HepG2 (cell line): ENCODE measurements around the gene CDC42EP4. TPM values are rescaled to one million over a fixed set of nuclear protein-coding genes. Genes with fewer than 3 reads are reported as not detected.

ENCODE experiments used
- ATAC-seq: fragments of 200-7000 bp; cut with Tn5 transposase; 3 replicates; pipeline ENCODE4 v1.9.1; 2020; ENCODE audit warnings: mild to moderate bottlenecking, moderate library complexity
- BruUV-seq: library from RNA; stranded (reverse); fragments of 400-500 nt; replicated peaks from 2 replicates; lab custom pipeline; 2021; lab: Mats Ljungman, UMichigan
- CTCF ChIA-PET: fragments of 300-600 bp; formaldehyde crosslinking; extraction: SDS; loops from one replicate; lab custom pipeline; 2021; ENCODE audit warnings: low total read pairs, inconsistent platforms, low intra/inter-chr PET ratio; lab: Yijun Ruan, JAX
- POLR2A ChIA-PET: fragments of 350-600 bp; sonication (Branson Sonifier 250); formaldehyde crosslinking; loops from one replicate; lab custom pipeline; 2020; ENCODE audit warnings: antibody characterized with exemption, inconsistent platforms; lab: Yijun Ruan, JAX
- DNase-seq: peaks from one replicate; pipeline ENCODE4 v3.0.0-alpha.2; 2015; ENCODE audit warnings: low spot score
- FAIRE-seq: peaks from 3 replicates; lab custom pipeline; 2011; peaks lifted over from hg19 to GRCh38; lab: Jason Lieb, UNC
- H2AFZ ChIP-seq: one replicate; pipeline ENCODE4 v1.6.1; 2011; ENCODE audit warnings: low read length, inconsistent platforms
- H3K27ac ChIP-seq: fragments of 300-600 bp; 3 replicates; pipeline ENCODE4 v1.8.0; 2011; ENCODE audit warnings: mixed run types, mild to moderate bottlenecking, mixed read lengths, low read length, inconsistent platforms; ENCODE audit not compliant: insufficient read depth; ENCODE audit errors: extremely low read length
- H3K27me3 ChIP-seq, 2 experiments: fragments of 200-600 bp in 1 of 2; 2 replicates in 1 of 2; 3 replicates in 1 of 2; pipeline versions ENCODE4 v1.6.0 to v1.8.0; 2011; ENCODE audit warnings: low read length in 2 of 2, mild to moderate bottlenecking in 2 of 2, moderate library complexity in 2 of 2, inconsistent platforms in 1 of 2; ENCODE audit not compliant: insufficient read depth in 2 of 2, control insufficient read depth in 1 of 2
- H3K36me3 ChIP-seq, 2 experiments: fragments of 200-600 bp in 1 of 2; replicated peaks in 1 of 2; 2 replicates in 1 of 2; 3 replicates in 1 of 2; pipeline versions ENCODE4 v1.5.1 to v1.8.0; 2011; ENCODE audit warnings: low read length in 2 of 2, inconsistent platforms in 1 of 2; ENCODE audit not compliant: insufficient read depth in 2 of 2, control insufficient read depth in 1 of 2
- H3K4me1 ChIP-seq: 2 replicates; pipeline ENCODE4 v1.5.1; 2012; ENCODE audit warnings: low read length, inconsistent platforms; ENCODE audit not compliant: insufficient read depth
- H3K4me2 ChIP-seq: 2 replicates; pipeline ENCODE4 v1.6.0; 2011; ENCODE audit warnings: low read depth, low read length, inconsistent platforms
- H3K4me3 ChIP-seq, 3 experiments: fragments of 200-600 bp in 1 of 3; sonication (generic), shearing (Covaris generic) in 1 of 3; replicated peaks in 1 of 3; 2 replicates each; pipeline ENCODE4 v1.5.1; 2011 to 2016; ENCODE audit warnings: low read length in 3 of 3, inconsistent platforms in 2 of 3, low read depth in 2 of 3, mild to moderate bottlenecking in 2 of 3, control low read depth in 1 of 3, mixed read lengths in 1 of 3; ENCODE audit not compliant: insufficient read depth in 1 of 3
- H3K79me2 ChIP-seq: one replicate; pipeline ENCODE4 v1.6.1; 2011; ENCODE audit warnings: low read length, inconsistent platforms; ENCODE audit not compliant: insufficient read depth
- H3K9ac ChIP-seq: 2 replicates; pipeline ENCODE4 v1.6.0; 2011; ENCODE audit warnings: mild to moderate bottlenecking, low read depth, low read length, inconsistent platforms; ENCODE audit not compliant: insufficient read depth
- H3K9me3 ChIP-seq: 2 replicates; pipeline ENCODE4 v1.5.1; 2012; ENCODE audit warnings: mild to moderate bottlenecking, low read length
- H4K20me1 ChIP-seq: 2 replicates; pipeline ENCODE4 v1.6.0; 2011; ENCODE audit warnings: inconsistent platforms, mild to moderate bottlenecking, low read length, moderate library complexity; ENCODE audit not compliant: insufficient read depth
- SIX1 ChIP-seq: sonication (generic); formaldehyde crosslinking; IDR thresholded peaks from 2 replicates; pipeline ENCODE4 v1.4.0; 2020; ENCODE audit warnings: missing genetic modification reagents, borderline replicate concordance
- STAG1 ChIP-seq: sonication (generic); formaldehyde crosslinking; IDR thresholded peaks from 2 replicates; pipeline ENCODE4 v1.4.0; 2020; ENCODE audit warnings: missing genetic modification reagents
- ZNF501 ChIP-seq: sonication (generic); formaldehyde crosslinking; IDR thresholded peaks from 2 replicates; pipeline ENCODE4 v1.5.1; 2020; ENCODE audit warnings: mild to moderate bottlenecking, moderate library complexity, missing genetic modification reagents
- ZNF510 ChIP-seq: sonication (generic); formaldehyde crosslinking; IDR thresholded peaks from 2 replicates; pipeline ENCODE4 v1.4.0; 2020; ENCODE audit warnings: low read depth, mild to moderate bottlenecking, missing genetic modification reagents
- WGBS: methylation state at CpG from one replicate; pipeline ENCODE4 v1.1.6; 2017; ENCODE audit warnings: low lambda C conversion rate; 5-methylcytosine and 5-hydroxymethylcytosine counted together
- in situ Hi-C: cut with HindIII; loops from 2 replicates; pipeline ENCODE4 v1.10.0; 2017; ENCODE audit warnings: low pct_unique_long_range_greater_than_20kb; ENCODE audit not compliant: extremely low pct_ligation_motif_present
- intact Hi-C: fragments of 100-400 bp; cut with micrococcal nuclease; formaldehyde crosslinking; loops from one replicate; pipeline ENCODE4 v1.10.0; 2022; ENCODE audit not compliant: unreplicated experiment
- polyA plus RNA-seq, 8 experiments: library from polyadenylated mRNA; depleted of rRNA in 3 of 8; stranded (reverse) in 7 of 8; unstranded in 1 of 8; fragments of >200 nt; fragmentation: Illumina TruSeq in 4 of 8; extraction: Trizol in 4 of 8; gene quantifications; 2 replicates each; pipeline versions ENCODE4 v1.2.1 to v1.2.3, GENCODE V29; 2011 to 2016; ENCODE audit warnings: low read depth in 4 of 8, missing spikeins in 1 of 8, mixed read lengths in 1 of 8; ENCODE audit not compliant: insufficient read depth in 1 of 8
- total RNA-seq, 5 experiments: library from RNA; depleted of rRNA; stranded (reverse); fragments of >200 nt; fragmentation: Illumina TruSeq; extraction: Trizol; gene quantifications; 2 replicates each; pipeline ENCODE4 v1.2.3, GENCODE V29; 2016; ENCODE audit warnings: low read depth in 1 of 5

CDC42EP4 gene
- total and polyA plus RNA-seq, 2 of the 13 experiments (the other 11 are each of a cell fraction or from before 2014, with no cell fraction given), result 19.0 to 54.0 TPM

- intact Hi-C loops, result loop anchor here (5.0 kb wide), 1 partner anchor 530 kb away; no protein-coding TSS in a partner anchor
- BruUV-seq, result no TSS peak
- H3K4me3 ChIP-seq, result no peak overlapping the region
- POLR2A ChIA-PET, result interaction anchor here (0.7 kb wide), 1 partner anchor 51 kb away, joined by 4 read pairs; no protein-coding TSS in a partner anchor
- no peak overlapping the region for H3K9ac ChIP-seq
- H3K4me2 ChIP-seq, result no peak overlapping the region
- no peak overlapping the region for H2AFZ ChIP-seq
- CTCF ChIA-PET, result interaction anchor here (2.5 to 4.8 kb wide), 3 partner anchors 103 to 113 kb away, joined by 9 to 159 read pairs (median 11); no protein-coding TSS in a partner anchor
- no peaks in the 10 kb centered on the region for H4K20me1 ChIP-seq
- no peaks in the 10 kb centered on the region for H3K36me3 ChIP-seq
- H3K27me3 ChIP-seq, result no peaks in the 10 kb centered on the region
- H3K9me3 ChIP-seq, result no peaks in the 10 kb centered on the region
- DNase-seq, result no peak
- H3K27ac ChIP-seq, result no peak overlapping the region
- no peak for ATAC-seq
- WGBS, result 71% methylated on average over 6 of the region's 6 CpGs
- FAIRE-seq, result no peak
- peaks cover 43% of the 10 kb centered on the region for H3K4me1 ChIP-seq
- in situ Hi-C loops, result loop anchor here (5.0 kb wide), 1 partner anchor 115 kb away; no protein-coding TSS in a partner anchor
- no peaks in the 10 kb centered on the region for H3K79me2 ChIP-seq
- TF ChIP-seq STAG1 (CRISPR knock-in tag) (0 out of 2 replicates have a peak, but pooled peaks have one; percentile 1), SIX1 (no peak)
Measured at GRCh38 chr17:73257516-73257915, 54.3 kb downstream of the CDC42EP4 start.

GRCh38 chr17:73256220-73256619, 55.6 kb downstream of the CDC42EP4 start:
- Histone ChIP-seq H3K4me1 (peaks cover 35% of the 10 kb centered on the region), H3K9ac (no peak overlapping the region), H3K79me2 (no peaks in the 10 kb centered on the region), H3K27me3 (no peaks in the 10 kb centered on the region), H3K27ac (no peak overlapping the region), H4K20me1 (no peaks in the 10 kb centered on the region), H3K9me3 (no peaks in the 10 kb centered on the region), H3K4me3 (no peak overlapping the region), H3K4me2 (no peak overlapping the region), H3K36me3 (no peaks in the 10 kb centered on the region), H2AFZ (no peak overlapping the region)
- FAIRE-seq (no peak), ATAC-seq (no peak), DNase-seq (no peak)
- TF ChIP-seq ZNF501 (CRISPR knock-in tag) (0 out of 2 replicates have a peak, but pooled peaks have one; percentile 2), ZNF510 (CRISPR knock-in tag) (no peak)
- BruUV-seq, result no TSS peak
- intact Hi-C loops (loop anchor here (5.0 kb wide), 1 partner anchor 529 kb away; no protein-coding TSS in a partner anchor), in situ Hi-C loops (loop anchor here (5.0 kb wide), 1 partner anchor 116 kb away; no protein-coding TSS in a partner anchor)
- WGBS, result 98% methylated on average over 3 of the region's 3 CpGs
- ChIA-PET POLR2A (no interaction called here), CTCF (interaction anchor here (1.3 to 4.8 kb wide), 6 partner anchors 55 to 115 kb away, joined by 4 to 159 read pairs (median 7); no protein-coding TSS in a partner anchor)
